Activated CD8-positive, alpha-beta memory T cell treated with anti-CD3 and anti-CD28 coated beads, Interleukin-2, amount 50 U/mL, for 4 hours (primary cell): ENCODE results near the gene HERPUD1.
"Not testable (repeated sequence)": the region's sequence is repeated elsewhere in the genome, so short reads cannot be mapped to it uniquely, and the experiment has no call there.

Source experiments
- DNase-seq: peaks from one replicate; pipeline ENCODE4 v3.0.0-alpha.2; 2020

Gene HERPUD1

DNA sequence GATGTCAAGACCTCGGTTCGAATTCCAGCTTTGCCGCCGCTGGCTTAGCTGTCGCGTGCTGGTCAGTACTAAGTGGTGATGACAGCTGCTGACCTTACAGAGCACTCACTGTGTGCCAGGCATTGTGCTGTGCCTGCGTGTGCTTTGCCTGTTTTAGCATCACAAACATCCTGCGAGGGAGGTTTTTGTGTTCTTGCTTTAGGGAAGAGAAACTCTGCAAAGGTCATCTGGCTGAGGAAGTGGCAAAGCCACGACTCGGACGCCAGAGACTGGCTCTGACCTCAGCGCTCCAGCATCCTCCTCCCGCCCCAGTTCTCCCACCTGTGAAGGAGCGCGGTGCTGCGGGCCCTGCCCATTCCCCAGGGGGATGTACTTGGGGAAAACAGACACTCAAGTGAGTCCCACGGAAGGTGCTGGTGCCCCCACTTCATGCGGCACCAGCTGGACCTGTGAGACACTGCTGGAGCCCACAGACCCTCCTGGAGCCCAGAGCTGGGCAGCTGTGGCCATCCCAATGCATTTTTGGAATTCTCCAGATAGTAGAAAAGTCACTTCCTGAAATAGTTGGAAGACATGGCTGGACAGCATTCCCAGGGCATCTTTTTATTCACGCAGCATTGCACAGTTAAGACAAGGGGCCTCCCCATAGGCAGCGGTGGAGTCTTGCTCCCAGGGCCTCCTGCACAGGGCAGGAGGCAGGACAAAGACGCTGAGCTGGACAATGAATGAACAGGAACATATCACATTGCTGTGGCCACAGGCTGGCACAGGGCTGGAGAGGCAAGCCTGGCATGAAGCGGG lies 20.0 kb upstream of the HERPUD1 start:
- DNase-seq: no peak

DNA sequence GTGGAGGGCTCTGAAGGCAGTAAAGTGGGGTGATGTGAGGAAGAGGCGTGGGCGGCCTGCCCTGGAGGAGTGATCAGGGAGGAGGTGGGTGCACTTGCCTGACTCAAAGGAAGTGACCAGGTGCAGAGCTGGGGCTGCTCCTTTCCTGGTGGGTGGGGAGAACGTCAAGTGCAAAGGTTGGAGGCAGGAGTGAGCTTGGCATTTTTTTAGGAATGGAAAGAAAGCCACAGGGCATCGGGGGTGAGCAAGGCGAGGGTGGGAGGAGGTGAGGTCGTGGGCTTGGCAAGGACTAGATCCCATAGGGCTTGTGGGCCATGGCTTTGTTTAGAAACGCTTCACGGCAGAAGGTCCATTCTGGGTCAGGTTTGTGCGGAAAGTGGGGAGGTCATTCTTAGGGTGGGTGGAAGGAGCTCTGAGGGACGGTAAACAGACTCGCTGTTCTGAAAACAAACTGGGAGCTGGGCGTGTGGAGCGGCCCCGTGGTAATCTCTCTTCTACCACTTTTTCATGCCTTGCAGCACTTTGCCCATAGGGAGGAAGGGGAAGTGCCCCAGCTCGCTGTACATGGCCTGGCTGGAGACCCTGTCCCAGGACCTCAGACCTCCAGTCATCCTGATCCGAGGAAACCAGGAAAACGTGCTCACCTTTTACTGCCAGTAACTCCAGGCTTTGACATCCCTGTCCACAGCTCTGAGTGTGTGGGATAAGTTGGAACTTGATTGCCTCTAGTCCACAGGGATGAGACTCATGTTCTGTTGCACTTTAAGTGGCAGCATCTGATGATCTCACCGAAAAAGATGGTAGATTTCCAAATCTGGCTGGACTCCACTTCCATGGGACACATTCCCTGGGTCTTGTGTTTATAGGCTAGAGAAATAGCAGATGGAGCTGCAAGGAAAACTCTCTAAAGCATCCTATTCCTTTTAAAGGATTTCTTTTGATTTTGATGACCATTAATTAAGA lies 18.9 kb upstream of the HERPUD1 start:
- DNase-seq: no peak

DNA sequence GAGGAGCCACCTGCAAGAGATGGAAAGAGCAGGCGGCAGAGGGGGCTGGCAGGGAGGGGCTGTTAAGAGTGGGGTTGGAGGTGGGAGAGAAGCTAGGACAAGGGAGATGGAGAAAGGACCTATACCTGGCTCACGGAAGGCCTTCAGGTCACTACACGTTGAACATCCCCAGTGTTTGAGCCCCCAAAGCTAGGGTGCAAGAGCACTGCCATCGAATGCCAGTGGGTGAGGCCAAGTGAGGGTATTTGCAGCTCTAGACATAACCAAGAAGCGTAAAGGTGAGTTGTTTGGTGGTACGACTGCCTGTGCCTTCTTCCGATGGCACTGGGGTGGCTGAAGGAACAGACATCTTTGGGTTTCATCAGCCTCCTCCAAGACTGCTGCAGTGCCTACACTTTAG lies 17.0 kb upstream of the HERPUD1 start:
- no peak for DNase-seq

DNA sequence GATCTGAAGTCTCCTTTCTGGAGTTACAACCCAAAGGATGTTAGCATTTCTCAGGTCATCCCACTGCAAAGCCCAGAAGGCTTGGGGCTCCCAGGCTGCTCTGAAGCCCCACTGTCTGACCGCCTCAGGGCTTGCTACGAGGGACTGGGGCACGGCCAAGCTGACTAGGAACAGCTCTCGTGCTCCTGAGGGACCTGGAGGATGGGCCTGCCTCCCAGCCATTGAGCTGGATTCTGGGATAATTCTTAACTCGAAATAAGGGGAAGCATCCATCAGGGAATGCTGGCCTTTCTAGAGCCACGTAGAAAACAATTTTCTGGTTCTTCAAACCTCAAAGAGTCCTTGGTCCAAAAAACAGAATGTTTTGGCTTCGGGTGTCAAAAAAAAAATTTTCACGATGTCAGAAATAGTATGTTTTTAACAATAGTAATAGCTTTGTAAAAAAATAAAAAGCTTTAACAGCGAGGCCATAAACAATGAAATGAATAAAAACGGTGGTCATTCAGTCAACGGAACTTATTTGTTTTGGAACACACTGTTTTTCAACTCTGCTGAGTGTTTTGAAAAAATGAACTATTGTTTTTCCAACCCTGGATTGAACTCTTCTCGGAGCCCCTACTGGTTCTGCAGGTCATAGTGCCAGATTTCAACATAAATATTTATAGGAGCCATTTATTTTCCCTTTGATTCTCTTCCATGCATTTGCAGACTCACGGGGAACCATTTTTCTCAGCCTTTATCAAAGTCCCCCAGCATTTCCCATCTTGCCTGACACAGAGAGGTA lies 16.4 kb upstream of the HERPUD1 start:
- DNase-seq: no peak

DNA sequence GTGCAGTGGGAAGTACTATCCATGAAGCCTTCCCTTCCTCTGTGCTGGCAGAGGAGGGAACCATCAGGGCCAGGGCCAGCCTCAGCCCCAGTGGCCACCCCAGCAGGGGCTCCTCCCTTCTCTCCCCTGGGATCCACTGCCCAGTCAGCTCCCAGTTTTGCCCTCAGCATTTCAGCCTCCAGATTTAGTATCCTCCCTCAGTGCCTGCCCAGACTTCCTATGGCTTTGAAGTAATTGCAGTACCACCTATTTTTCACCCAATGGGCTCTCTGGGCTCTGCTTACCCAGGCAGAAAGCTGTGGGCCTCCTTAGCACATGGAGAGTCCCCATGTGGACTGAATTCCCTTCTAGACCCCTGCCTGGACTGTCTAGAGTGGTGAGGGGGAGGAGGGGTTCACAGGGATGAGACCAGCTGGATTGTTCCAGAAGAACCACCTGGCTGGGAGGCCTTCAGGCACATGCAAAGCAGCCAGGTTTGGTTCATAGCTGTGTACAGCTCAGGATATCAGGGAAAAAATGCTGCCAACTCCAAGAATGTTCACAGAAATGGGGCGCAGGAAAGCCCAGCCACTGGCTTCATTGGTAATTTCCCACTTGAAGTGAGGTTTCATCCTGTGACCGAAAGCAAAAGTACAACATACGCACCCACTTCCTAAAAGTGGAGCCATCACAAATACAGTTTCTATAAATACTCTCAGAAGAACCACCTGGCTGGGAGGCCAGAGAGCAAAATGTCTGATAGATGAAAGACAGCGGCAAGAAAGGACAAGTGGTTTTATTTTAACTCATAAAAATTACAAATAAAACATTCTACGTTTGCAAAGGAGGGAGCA lies 15.2 kb upstream of the HERPUD1 start:
- DNase-seq: no peak

DNA sequence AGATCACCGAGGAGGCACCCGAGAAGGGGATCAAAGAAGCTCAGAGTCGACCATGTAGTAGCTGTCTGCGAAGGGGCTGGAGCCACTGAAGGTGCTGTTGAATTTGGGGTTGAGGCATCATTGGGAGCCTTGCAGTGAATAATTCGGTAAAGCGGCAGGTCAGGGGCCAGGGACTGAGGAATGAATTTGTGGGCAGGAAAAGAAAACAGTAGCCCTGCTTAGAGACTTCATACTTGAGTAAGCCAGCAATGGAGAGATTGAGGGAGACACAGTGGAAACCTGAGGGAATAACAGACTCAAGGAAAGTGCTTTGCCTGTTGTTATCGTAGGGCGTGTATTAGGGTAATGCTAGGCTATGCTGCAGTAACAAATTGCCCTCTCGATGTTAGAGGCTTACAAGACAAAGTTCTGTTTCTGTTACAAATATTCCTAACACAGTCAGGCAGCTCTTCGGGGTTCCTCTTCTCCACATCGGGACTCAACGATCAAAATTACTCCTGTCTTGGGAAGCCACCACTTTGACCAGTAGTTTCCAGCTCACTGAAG lies 13.4 kb upstream of the HERPUD1 start:
- DNase-seq: no peak

DNA sequence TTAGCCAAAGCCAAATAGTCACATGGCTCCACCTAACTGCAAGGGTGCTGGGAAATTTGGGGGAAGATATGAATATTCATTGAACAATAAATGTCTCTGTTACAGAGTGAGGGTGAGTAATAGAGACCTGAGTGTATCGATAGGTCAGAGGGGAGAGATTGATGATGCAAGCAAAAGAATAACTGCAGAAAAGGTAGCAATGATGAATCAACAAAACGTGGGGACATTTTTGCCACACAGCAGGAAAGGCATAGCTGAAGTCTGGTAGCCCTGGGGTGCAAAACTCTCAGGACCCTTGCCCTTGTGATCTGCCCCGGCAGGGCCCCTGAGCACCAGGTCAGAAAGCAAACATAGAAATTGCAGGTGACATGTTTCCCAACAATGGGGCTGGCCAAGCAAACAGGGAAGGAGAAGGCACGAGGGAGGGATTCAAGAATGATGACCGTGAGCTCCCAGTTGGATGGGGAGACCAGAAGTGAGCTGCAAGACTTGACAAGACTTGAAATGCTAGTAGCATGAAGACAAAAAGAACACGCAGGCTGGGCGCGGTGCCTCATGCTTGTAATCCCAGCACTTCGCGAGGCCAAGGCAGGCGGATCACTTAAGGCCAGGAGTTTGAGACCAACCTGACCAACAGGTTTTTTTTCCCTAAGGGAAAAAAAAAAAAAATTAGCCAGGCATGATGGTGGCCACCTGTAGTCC lies 12.7 kb upstream of the HERPUD1 start:
- DNase-seq: no peak

DNA sequence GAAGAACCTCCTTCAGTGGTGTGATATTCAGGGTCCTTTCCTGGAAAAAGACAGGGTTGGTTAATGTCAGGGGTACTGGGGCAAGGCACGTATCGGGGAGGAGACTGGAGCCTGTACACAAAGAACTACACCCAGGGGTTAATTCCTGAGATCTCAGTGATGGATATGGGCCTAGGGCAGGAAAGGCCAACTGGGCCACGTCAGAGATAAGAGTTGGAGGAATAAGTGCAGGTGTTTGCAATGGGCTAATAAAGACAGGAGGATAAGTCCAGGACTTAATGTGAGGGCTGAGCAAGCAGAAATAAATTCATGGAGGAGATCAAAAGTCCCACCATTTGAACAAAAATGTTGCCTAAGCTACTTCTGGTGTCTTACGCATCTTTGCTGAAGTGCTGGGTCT lies 10.4 kb upstream of the HERPUD1 start:
- DNase-seq: no peak

DNA sequence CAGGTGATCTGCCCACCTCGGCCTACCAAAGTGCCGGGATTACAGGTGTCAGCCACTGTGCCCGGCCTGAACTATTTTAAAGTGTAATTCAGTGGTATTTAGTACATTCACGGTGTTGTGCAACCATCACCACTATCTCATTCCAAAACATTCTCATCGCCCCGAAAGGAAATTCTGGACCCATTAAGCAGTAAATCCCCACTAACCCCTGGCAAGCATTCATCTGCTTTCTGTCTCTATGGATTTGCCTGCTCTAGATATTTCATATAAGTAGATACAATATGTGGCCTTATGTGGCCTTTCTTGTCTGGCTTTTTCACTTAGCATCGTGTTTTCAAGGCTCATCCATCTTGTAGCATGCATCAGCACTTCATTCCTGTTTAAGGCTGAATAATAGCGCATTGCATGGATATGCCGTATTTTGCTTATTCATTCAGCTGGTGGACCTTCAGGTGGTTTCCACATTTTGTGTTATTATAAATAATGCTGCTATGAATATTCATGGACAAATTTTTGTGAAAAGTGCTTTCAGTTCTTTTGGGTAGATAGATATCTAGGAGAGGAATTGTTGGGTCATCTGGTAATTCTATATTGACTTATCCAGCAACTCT lies 8.4 kb upstream of the HERPUD1 start:
- DNase-seq: no peak

DNA sequence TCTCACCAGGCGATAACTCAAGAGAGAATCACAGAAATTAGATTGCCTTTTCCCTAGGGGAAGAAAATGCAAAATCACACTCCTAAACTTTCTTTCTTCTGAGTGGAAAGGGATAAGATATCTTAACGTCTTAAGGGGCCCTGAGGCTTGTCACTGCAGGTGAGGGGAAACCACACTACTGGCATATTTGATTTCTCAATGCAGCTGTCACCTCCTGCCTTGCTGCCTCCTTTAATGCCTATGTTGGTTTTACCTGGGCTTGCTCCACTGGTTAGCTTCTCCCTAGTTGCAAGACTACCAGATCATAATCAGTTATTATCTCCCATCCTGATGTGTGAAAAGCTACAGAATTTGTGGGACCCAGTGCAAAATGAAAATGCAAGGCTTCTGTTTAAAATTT lies 4.5 kb upstream of the HERPUD1 start:
- DNase-seq: no peak

DNA sequence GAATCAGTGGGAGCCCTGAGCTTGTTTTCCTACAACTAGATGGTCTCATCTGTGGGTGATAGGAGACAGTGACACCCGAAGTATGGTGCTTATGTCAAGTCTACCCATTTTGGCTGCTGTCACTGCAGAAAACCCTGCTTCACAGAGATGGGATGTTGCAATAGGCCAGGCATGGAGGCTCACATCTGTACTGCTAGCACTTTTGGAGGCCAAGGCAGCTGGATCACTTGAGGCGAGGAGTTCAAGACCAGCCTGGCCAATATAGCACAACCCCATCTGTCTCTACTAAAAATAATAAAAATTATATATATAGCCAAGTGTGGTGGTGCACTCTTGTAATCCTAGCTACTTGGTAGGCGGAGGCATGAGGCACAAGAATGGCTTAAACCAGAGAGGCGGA lies 2.3 kb upstream of the HERPUD1 start:
- DNase-seq: no peak

DNA sequence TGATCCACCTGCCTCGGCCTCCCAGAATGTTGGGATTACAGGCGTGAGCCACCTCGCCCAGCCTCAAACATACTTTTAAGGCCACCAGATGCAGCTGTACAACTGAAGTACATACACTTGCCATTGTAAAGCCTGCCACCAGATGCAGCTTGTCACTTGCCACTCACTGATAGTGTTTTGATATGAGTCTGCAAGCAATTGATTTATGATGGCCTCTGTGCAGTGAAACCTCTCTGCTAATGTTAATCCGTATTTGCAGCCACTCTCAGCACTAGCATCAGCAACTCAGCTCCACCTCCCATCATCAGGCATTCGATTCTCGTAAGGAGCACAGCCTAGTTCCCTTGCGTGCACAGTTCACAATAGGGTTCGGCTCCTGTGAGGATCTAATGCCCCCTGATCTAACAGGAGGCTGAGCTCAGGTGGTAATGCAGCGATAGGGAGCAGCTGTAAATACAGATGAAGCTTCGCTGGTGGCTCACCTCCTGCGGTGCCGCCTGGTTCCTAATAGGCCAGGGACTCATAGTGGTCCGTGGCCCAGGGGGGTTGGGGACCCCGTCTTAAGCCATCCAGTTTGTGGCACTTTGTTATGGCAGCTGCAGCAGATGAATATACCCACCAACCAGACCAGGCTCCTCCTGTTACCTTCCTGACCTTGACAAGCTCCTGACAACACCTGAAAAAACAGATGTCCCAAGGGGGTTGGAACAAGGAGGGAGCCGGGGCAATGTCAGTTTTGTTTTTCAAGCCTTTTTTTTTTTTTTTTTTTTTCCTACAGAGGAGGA lies 1.3 kb upstream of the HERPUD1 start:
- DNase-seq: no peak

DNA sequence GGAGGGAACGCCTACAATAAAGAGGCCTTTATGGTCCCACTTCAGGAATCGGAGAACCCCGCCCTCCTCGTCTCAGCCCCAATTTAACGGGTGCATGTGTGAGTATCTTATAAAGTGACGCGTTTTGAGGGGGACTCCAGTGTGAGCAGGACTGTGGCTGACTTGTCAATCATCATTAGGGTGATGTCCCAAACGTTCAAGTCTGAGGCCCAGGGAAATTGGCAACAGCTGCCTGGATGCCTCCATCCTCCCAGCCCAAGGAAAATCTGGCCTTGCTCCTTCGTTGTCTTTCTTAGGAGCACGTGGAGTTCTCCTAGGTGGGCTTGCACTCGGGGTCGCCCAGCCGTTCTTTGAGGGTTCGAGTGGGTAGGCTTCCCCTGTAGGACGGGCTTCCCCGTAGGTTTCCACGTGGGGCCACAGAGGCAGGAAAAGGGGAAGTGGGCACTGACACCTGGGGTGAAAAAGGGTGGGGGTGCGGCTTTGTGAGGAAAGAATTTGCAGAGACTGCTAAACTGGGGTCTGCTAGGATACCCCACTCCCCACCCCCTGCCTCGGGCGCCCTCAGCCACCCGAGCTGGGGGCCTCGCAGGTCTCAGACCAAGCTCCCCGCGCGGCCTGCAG lies 561 bp upstream of the HERPUD1 start:
- DNase-seq: no peak

DNA sequence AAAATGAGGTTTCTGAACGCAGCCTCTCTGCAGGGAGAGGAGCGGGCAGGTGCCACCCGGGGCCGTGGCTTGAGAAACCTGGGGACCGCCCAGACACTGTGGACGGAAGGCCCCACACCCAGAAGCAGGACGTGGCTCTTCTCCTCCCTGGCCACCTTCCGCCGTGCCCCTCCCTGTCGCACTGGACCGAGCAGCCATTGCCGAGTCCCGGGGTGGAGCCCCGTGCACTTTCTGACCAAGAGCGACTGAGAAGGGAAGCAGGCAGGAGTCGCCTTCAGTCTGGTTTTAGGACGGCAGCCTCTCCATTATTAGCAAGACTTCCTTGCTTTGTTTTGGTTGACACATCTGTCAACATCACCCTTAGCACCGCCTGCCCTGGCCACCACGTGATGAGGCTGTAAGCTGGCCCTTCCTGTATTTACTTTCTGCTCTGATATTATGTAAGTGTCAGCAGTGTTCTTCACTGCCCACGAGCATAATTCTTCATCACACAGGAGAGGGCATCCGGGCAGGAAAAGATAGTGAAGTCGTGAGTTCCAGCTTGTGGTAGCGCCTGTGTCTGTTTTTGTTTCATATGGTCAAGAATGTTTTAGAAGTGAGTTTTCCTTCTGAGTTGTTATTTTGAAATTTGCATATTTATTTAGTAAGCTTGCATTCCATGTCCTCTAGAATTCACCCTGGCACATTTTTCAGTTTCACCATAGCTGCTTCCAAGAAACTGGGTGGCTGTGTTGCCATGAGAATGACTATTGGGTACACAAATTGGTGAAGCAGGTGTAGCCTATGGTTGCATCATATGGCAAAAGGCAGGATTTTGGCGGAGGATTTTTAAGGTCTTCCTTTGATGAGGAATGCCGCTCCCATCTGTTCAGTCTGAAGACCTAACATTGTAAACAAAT lies 1.0 kb downstream of the HERPUD1 start:
- peak; percentile 32 for DNase-seq

DNA sequence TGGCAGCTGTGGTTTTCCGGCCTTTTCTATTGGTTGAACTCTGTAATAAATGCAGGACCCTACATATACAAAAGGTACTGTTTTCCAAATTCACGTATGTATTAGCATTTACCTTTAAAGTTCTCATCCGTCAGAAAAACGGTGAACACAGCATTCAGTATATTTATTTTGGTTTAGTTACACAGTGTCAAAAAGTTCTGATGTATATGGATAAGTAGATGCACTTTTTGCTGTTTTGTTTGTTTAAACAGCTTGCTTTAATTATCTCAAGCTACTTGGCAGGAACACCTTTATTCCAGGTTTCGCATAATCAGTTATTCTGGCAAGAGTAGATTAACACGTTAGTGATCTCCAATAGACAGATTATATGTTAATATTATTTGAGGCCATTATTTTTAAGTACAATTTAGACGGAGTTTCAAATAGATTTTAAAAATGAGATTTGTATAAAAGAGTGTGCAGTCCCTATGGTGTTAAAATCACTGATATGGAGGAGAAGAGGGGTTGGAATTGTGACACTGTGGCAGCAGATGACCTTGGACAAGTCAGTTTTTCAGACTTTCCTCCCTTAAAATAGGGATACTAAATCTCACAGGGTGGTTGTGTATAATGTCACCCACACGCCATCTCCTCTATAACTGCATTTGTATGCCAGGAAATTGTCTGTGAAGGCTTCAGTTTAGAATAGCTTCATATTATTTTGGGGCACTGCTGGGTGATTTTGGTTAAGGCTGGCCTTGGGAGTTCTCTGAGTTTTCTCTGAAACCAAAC lies 2.1 kb downstream of the HERPUD1 start:
- no peak for DNase-seq

DNA sequence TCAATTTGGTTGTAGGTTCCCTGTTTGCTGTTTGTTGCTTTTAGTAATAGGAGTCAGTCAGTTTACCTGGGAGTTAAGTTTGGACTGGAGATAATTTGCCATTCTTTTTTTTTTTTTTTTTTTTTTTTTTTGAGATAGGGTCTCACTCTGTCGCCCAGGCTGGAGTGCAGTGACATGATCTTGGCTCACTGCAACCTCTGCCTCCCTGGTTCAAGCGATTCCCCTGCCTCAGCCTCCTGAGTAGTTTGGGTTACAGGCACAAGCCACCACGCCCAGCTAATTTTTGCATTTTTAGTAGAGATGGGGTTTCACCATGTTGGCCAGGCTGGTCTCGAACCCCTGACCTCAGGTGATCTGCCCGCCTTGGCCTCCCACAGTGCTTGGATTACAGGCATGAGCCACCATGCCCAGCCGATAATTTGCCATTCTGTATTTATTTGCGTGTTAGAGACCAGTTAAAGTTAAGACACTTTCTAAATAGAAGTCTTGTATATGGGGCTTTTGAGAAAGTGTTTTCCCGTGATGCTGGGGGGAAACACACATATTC lies 2.7 kb downstream of the HERPUD1 start:
- not testable (repeated sequence) for DNase-seq

DNA sequence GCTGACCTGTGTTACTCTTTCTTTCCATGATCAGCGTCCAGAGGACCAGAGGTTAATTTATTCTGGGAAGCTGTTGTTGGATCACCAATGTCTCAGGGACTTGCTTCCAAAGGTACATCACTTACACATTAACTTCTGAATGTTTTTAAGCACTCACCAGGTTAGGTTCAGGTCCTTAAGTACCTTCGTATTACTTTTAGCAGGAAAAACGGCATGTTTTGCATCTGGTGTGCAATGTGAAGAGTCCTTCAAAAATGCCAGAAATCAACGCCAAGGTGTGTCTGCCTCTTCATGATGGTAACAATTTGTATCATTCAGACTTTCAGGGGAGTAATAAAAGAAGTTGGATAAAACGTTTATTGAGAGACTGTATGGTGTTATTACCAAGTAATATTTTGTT lies 3.3 kb downstream of the HERPUD1 start:
- DNase-seq: no peak
